ENCODE data around the gene MVK.

Gene MVK

GRCh38 chr12:109545826-109546225, 27.8 kb upstream of the MVK start:
- no peak for DNase-seq (ENCODE audit: low spot score)

- DNase-seq (ENCODE audit: low spot score) = no peak
Measured at GRCh38 chr12:109547286-109547685, 26.3 kb upstream of the MVK start.

GRCh38 chr12:109548258-109548657, 25.3 kb upstream of the MVK start:
- no peak for DNase-seq (ENCODE audit: low spot score)

- no peak for DNase-seq (ENCODE audit: low spot score)
Measured at GRCh38 chr12:109549613-109550270, 23.9 kb upstream of the MVK start.

- no peak for DNase-seq (ENCODE audit: low spot score)
Measured at GRCh38 chr12:109550281-109550680, 23.3 kb upstream of the MVK start.

- DNase-seq (ENCODE audit: low spot score) = no peak
Measured at GRCh38 chr12:109551108-109551507, 22.5 kb upstream of the MVK start.

- no peak for DNase-seq (ENCODE audit: low spot score)
Measured at GRCh38 chr12:109552971-109553370, 20.6 kb upstream of the MVK start.

- DNase-seq (ENCODE audit: low spot score) = no peak
Measured at GRCh38 chr12:109553483-109553882, 20.1 kb upstream of the MVK start.

GRCh38 chr12:109553906-109554500, 19.6 kb upstream of the MVK start:
- DNase-seq (ENCODE audit: low spot score) = no peak

GRCh38 chr12:109554761-109555160, 18.8 kb upstream of the MVK start:
- no peak for DNase-seq (ENCODE audit: low spot score)

GRCh38 chr12:109555431-109556315, 17.9 kb upstream of the MVK start:
- no peak for DNase-seq (ENCODE audit: low spot score)

- no peak for DNase-seq (ENCODE audit: low spot score)
Measured at GRCh38 chr12:109557200-109557599, 16.4 kb upstream of the MVK start.

GRCh38 chr12:109557805-109558204, 15.8 kb upstream of the MVK start:
- no peak for DNase-seq (ENCODE audit: low spot score)

- DNase-seq (ENCODE audit: low spot score) = no peak
Measured at GRCh38 chr12:109558374-109559199, 15.0 kb upstream of the MVK start.

- DNase-seq (ENCODE audit: low spot score) = no peak
Measured at GRCh38 chr12:109559200-109559505, 14.4 kb upstream of the MVK start.

GRCh38 chr12:109559601-109560000, 14.0 kb upstream of the MVK start:
- DNase-seq (ENCODE audit: low spot score) = no peak

GRCh38 chr12:109560867-109561710, 12.5 kb upstream of the MVK start:
- DNase-seq (ENCODE audit: low spot score) = no peak

- DNase-seq (ENCODE audit: low spot score) = no peak
Measured at GRCh38 chr12:109561711-109562030, 11.9 kb upstream of the MVK start.

- DNase-seq (ENCODE audit: low spot score) = no peak
Measured at GRCh38 chr12:109562871-109563270, 10.7 kb upstream of the MVK start.

- no peak for DNase-seq (ENCODE audit: low spot score)
Measured at GRCh38 chr12:109563291-109564284, 10.0 kb upstream of the MVK start.
